Measurements from ENCODE around the gene NOTCH4. TPM values are rescaled to one million over a fixed set of nuclear protein-coding genes. Genes with fewer than 3 reads are reported as not detected.

Gene NOTCH4
- total and polyA plus RNA-seq, 9 of the 15 experiments (the other 6 are each of a cell fraction or from before 2014, with no cell fraction given), result 0.24 to 4.3 (median 1.7) TPM

DNA sequence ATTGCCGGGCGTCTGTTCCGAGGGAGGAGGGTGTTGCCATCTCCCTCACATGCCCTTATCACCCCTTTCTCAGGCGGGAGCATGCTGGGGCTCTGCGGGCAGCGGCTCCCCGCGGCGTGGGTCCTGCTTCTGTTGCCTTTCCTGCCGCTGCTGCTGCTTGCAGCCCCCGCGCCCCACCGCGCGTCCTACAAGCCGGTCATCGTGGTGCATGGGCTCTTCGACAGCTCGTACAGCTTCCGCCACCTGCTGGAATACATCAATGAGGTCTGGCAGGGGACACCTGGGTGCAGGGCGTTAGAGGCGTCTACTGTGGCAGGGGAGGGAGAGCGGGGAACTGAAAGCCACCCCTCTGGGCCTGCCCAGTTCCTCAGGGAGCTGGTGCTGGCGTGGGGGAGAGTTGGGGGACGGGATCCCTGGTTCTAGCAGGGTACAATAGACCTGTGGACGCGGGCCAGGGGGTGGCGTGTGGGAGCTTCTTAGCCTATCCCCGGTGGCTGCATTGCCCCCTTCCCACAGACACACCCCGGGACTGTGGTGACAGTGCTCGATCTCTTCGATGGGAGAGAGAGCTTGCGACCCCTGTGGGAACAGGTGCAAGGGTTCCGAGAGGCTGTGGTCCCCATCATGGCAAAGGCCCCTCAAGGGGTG, 69.2 kb downstream of the NOTCH4 start (continued):
- TF ChIP-seq EP300 (IDR thresholded peaks at IDR 0.05; ENCODE audit: low read length) (peak; percentile 33; the same call in 1 of the 2 replicates), DNMT1 (IDR thresholded peaks at IDR 0.05) (no peak), CCNT2 (IDR thresholded peaks at IDR 0.05; ENCODE audit: borderline replicate concordance, extremely low read depth, insufficient read length, low read depth, low read length) (peak; percentile 49), SUPT5H (IDR thresholded peaks at IDR 0.05) (peak; percentile 27; the same call in 1 of the 2 replicates), SMARCA4 (IDR thresholded peaks at IDR 0.05) (0 out of 2 replicates have a peak, but pooled peaks have one; percentile 13), FOS (IDR thresholded peaks at IDR 0.05; ENCODE audit: extremely low read depth, insufficient read length) (no peak), NEUROD1 (IDR thresholded peaks at IDR 0.05; ENCODE audit: borderline replicate concordance, low read depth, low read length, partially characterized antibody) (peak; percentile 61), KAT7 (CRISPR knock-in tag; IDR thresholded peaks at IDR 0.05; ENCODE audit: borderline replicate concordance) (no peak; the same call in 1 of the 2 replicates), HDAC2 (IDR thresholded peaks at IDR 0.05) (peak; percentile 90), HDAC8 (tag; IDR thresholded peaks at IDR 0.05) (no peak)
- TF ChIP-seq, protein P1, sequence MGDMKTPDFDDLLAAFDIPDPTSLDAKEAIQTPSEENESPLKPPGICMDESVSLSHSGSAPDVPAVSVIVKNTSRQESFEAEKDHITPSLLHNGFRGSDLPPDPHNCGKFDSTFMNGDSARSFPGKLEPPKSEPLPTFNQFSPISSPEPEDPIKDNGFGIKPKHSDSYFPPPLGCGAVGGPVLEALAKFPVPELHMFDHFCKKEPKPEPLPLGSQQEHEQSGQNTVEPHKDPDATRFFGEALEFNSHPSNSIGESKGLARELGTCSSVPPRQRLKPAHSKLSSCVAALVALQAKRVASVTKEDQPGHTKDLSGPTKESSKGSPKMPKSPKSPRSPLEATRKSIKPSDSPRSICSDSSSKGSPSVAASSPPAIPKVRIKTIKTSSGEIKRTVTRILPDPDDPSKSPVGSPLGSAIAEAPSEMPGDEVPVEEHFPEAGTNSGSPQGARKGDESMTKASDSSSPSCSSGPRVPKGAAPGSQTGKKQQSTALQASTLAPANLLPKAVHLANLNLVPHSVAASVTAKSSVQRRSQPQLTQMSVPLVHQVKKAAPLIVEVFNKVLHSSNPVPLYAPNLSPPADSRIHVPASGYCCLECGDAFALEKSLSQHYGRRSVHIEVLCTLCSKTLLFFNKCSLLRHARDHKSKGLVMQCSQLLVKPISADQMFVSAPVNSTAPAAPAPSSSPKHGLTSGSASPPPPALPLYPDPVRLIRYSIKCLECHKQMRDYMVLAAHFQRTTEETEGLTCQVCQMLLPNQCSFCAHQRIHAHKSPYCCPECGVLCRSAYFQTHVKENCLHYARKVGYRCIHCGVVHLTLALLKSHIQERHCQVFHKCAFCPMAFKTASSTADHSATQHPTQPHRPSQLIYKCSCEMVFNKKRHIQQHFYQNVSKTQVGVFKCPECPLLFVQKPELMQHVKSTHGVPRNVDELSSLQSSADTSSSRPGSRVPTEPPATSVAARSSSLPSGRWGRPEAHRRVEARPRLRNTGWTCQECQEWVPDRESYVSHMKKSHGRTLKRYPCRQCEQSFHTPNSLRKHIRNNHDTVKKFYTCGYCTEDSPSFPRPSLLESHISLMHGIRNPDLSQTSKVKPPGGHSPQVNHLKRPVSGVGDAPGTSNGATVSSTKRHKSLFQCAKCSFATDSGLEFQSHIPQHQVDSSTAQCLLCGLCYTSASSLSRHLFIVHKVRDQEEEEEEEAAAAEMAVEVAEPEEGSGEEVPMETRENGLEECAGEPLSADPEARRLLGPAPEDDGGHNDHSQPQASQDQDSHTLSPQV (IDR thresholded peaks at IDR 0.05), result peak; percentile 73; the same call in 1 of the 2 replicates
- TF ChIP-seq, protein P2, sequence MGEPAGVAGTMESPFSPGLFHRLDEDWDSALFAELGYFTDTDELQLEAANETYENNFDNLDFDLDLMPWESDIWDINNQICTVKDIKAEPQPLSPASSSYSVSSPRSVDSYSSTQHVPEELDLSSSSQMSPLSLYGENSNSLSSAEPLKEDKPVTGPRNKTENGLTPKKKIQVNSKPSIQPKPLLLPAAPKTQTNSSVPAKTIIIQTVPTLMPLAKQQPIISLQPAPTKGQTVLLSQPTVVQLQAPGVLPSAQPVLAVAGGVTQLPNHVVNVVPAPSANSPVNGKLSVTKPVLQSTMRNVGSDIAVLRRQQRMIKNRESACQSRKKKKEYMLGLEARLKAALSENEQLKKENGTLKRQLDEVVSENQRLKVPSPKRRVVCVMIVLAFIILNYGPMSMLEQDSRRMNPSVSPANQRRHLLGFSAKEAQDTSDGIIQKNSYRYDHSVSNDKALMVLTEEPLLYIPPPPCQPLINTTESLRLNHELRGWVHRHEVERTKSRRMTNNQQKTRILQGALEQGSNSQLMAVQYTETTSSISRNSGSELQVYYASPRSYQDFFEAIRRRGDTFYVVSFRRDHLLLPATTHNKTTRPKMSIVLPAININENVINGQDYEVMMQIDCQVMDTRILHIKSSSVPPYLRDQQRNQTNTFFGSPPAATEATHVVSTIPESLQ (CRISPR knock-in tag; IDR thresholded peaks at IDR 0.05), result peak; percentile 27; the same call in 1 of the 2 replicates
- TF ChIP-seq, protein P3, sequence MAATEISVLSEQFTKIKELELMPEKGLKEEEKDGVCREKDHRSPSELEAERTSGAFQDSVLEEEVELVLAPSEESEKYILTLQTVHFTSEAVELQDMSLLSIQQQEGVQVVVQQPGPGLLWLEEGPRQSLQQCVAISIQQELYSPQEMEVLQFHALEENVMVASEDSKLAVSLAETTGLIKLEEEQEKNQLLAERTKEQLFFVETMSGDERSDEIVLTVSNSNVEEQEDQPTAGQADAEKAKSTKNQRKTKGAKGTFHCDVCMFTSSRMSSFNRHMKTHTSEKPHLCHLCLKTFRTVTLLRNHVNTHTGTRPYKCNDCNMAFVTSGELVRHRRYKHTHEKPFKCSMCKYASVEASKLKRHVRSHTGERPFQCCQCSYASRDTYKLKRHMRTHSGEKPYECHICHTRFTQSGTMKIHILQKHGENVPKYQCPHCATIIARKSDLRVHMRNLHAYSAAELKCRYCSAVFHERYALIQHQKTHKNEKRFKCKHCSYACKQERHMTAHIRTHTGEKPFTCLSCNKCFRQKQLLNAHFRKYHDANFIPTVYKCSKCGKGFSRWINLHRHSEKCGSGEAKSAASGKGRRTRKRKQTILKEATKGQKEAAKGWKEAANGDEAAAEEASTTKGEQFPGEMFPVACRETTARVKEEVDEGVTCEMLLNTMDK (IDR thresholded peaks at IDR 0.05; ENCODE audit: borderline replicate concordance, insufficient read depth, low read depth, low read length, poor library complexity, severe bottlenecking), result peak; percentile 66
- TF ChIP-seq, protein P4, sequence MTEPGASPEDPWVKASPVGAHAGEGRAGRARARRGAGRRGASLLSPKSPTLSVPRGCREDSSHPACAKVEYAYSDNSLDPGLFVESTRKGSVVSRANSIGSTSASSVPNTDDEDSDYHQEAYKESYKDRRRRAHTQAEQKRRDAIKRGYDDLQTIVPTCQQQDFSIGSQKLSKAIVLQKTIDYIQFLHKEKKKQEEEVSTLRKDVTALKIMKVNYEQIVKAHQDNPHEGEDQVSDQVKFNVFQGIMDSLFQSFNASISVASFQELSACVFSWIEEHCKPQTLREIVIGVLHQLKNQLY (CRISPR knock-in tag; conservative IDR thresholded peaks at IDR 0.05), result 0 out of 4 replicates have a peak, but pooled peaks of 1 of the 2 experiments have one; percentile 65
- TF ChIP-seq, protein P5, sequence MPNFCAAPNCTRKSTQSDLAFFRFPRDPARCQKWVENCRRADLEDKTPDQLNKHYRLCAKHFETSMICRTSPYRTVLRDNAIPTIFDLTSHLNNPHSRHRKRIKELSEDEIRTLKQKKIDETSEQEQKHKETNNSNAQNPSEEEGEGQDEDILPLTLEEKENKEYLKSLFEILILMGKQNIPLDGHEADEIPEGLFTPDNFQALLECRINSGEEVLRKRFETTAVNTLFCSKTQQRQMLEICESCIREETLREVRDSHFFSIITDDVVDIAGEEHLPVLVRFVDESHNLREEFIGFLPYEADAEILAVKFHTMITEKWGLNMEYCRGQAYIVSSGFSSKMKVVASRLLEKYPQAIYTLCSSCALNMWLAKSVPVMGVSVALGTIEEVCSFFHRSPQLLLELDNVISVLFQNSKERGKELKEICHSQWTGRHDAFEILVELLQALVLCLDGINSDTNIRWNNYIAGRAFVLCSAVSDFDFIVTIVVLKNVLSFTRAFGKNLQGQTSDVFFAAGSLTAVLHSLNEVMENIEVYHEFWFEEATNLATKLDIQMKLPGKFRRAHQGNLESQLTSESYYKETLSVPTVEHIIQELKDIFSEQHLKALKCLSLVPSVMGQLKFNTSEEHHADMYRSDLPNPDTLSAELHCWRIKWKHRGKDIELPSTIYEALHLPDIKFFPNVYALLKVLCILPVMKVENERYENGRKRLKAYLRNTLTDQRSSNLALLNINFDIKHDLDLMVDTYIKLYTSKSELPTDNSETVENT (CRISPR knock-in tag; IDR thresholded peaks at IDR 0.05), result peak; percentile 85; the same call in 1 of the 2 replicates

All from K562 (cell line).